ENCODE data around the gene STAT3. TPM values are rescaled to one million over a fixed set of nuclear protein-coding genes. Genes with fewer than 3 reads are reported as not detected.

Gene STAT3
- polyA plus RNA-seq, 1 of the 3 experiments (the other 2 are of a cell fraction) = 35.7 TPM

DNA sequence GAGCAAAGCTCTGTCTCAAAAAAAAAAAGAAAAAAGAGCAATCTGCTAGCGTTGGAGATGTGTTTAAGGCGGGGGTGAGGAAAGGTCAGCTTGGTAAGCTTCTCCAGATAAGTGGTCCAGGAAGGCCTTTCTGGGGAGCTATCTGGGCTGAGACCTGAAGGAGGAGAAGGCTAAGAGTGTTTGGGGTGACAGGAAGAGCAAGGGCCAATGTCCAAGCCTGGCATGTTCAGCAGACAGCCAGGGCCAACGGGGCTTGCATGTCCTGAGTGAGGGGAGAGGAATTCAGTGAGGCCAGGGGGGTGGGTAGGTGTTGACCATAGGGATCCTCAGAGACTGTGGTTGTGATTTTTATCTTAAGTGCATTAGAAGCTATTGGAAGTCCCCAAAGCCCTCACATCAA, 84.5 kb downstream of the STAT3 start:
- no peaks in the 10 kb centered on the region for H3K9me3 ChIP-seq
- no peak overlapping the region for H3K4me3 ChIP-seq (ENCODE audit: low read depth in 2 of 2, low read length in 1 of 2)
- H3K27me3 ChIP-seq (ENCODE audit: insufficient read depth) = no peaks in the 10 kb centered on the region
- no peaks in the 10 kb centered on the region for H4K20me1 ChIP-seq (ENCODE audit: insufficient read depth)
- no peak overlapping the region for H2AFZ ChIP-seq (ENCODE audit: low read depth)
- no peaks in the 10 kb centered on the region for H3K36me3 ChIP-seq (replicated peaks in 1 of 2; ENCODE audit: control insufficient read depth in 1 of 2, insufficient read depth in 2 of 2, low read length in 1 of 2)
- no peak for DNase-seq
- ChIA-PET CTCF (interaction anchor here (1.0 to 2.2 kb wide), 4 partner anchors 9 to 102 kb away, joined by 3 to 7 read pairs (median 5); no protein-coding TSS in a partner anchor), POLR2A (no interaction called here)
- no peaks in the 10 kb centered on the region for H3K4me1 ChIP-seq (ENCODE audit: control insufficient read depth in 1 of 2, insufficient read depth in 2 of 2, low read depth in 1 of 2, low read length in 1 of 2)
- no peaks in the 10 kb centered on the region for H3K9me2 ChIP-seq
- TF ChIP-seq RXRA (IDR thresholded peaks at IDR 0.05; ENCODE audit: borderline replicate concordance, low read depth) (no peak), EP300 (IDR thresholded peaks at IDR 0.05; ENCODE audit: borderline replicate concordance in 1 of 2, low read depth in 1 of 2, low read length in 1 of 2) (no peak), NRF1 (IDR thresholded peaks at IDR 0.05; ENCODE audit: low read depth, low read length) (no peak), RFX5 (IDR thresholded peaks at IDR 0.05; ENCODE audit: low read length) (no peak), SIN3A (IDR thresholded peaks at IDR 0.05; ENCODE audit: borderline replicate concordance, low read depth, low read length) (no peak), RCOR1 (IDR thresholded peaks at IDR 0.05; ENCODE audit: low read length) (no peak), TEAD4 (IDR thresholded peaks at IDR 0.05; ENCODE audit: borderline replicate concordance, insufficient read depth) (no peak), MEF2A (IDR thresholded peaks at IDR 0.05; ENCODE audit: borderline replicate concordance, low read depth) (no peak), MXI1 (IDR thresholded peaks at IDR 0.05; ENCODE audit: low read depth, low read length) (no peak), FOXJ3 (CRISPR knock-in tag; IDR thresholded peaks at IDR 0.05) (no peak), FOXM1 (IDR thresholded peaks at IDR 0.05; ENCODE audit: low read depth) (no peak), FOSL2 (IDR thresholded peaks at IDR 0.05; ENCODE audit: borderline replicate concordance, low read depth) (no peak), TAF1 (IDR thresholded peaks at IDR 0.05; ENCODE audit: borderline replicate concordance, low read depth, low read length) (no peak), EZH2phosphoT487 (IDR thresholded peaks at IDR 0.05; ENCODE audit: borderline replicate concordance, low read depth) (no peak), CHD2 (IDR thresholded peaks at IDR 0.05; ENCODE audit: low read length, partially characterized antibody) (no peak), YY1 (IDR thresholded peaks at IDR 0.05; ENCODE audit: low read depth) (no peak)
- TF ChIP-seq, protein P1, sequence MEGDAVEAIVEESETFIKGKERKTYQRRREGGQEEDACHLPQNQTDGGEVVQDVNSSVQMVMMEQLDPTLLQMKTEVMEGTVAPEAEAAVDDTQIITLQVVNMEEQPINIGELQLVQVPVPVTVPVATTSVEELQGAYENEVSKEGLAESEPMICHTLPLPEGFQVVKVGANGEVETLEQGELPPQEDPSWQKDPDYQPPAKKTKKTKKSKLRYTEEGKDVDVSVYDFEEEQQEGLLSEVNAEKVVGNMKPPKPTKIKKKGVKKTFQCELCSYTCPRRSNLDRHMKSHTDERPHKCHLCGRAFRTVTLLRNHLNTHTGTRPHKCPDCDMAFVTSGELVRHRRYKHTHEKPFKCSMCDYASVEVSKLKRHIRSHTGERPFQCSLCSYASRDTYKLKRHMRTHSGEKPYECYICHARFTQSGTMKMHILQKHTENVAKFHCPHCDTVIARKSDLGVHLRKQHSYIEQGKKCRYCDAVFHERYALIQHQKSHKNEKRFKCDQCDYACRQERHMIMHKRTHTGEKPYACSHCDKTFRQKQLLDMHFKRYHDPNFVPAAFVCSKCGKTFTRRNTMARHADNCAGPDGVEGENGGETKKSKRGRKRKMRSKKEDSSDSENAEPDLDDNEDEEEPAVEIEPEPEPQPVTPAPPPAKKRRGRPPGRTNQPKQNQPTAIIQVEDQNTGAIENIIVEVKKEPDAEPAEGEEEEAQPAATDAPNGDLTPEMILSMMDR (IDR thresholded peaks at IDR 0.05) = no peak
- TF ChIP-seq, protein P2, sequence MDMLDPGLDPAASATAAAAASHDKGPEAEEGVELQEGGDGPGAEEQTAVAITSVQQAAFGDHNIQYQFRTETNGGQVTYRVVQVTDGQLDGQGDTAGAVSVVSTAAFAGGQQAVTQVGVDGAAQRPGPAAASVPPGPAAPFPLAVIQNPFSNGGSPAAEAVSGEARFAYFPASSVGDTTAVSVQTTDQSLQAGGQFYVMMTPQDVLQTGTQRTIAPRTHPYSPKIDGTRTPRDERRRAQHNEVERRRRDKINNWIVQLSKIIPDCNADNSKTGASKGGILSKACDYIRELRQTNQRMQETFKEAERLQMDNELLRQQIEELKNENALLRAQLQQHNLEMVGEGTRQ (IDR thresholded peaks at IDR 0.05; ENCODE audit: borderline replicate concordance, low read depth, low read length) = no peak
- TF ChIP-seq, protein P3, sequence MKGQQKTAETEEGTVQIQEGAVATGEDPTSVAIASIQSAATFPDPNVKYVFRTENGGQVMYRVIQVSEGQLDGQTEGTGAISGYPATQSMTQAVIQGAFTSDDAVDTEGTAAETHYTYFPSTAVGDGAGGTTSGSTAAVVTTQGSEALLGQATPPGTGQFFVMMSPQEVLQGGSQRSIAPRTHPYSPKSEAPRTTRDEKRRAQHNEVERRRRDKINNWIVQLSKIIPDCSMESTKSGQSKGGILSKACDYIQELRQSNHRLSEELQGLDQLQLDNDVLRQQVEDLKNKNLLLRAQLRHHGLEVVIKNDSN (IDR thresholded peaks at IDR 0.05; ENCODE audit: borderline replicate concordance, low read depth) = no peak
- TF ChIP-seq, protein P4, sequence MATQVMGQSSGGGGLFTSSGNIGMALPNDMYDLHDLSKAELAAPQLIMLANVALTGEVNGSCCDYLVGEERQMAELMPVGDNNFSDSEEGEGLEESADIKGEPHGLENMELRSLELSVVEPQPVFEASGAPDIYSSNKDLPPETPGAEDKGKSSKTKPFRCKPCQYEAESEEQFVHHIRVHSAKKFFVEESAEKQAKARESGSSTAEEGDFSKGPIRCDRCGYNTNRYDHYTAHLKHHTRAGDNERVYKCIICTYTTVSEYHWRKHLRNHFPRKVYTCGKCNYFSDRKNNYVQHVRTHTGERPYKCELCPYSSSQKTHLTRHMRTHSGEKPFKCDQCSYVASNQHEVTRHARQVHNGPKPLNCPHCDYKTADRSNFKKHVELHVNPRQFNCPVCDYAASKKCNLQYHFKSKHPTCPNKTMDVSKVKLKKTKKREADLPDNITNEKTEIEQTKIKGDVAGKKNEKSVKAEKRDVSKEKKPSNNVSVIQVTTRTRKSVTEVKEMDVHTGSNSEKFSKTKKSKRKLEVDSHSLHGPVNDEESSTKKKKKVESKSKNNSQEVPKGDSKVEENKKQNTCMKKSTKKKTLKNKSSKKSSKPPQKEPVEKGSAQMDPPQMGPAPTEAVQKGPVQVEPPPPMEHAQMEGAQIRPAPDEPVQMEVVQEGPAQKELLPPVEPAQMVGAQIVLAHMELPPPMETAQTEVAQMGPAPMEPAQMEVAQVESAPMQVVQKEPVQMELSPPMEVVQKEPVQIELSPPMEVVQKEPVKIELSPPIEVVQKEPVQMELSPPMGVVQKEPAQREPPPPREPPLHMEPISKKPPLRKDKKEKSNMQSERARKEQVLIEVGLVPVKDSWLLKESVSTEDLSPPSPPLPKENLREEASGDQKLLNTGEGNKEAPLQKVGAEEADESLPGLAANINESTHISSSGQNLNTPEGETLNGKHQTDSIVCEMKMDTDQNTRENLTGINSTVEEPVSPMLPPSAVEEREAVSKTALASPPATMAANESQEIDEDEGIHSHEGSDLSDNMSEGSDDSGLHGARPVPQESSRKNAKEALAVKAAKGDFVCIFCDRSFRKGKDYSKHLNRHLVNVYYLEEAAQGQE (IDR thresholded peaks at IDR 0.05; ENCODE audit: low read depth, low read length) = no peak
- H3K27ac ChIP-seq (ENCODE audit: low read depth in 2 of 2, low read length in 1 of 2) = no peak overlapping the region
- no peaks in the 10 kb centered on the region for H3K79me2 ChIP-seq (ENCODE audit: insufficient read depth)
- H3F3A ChIP-seq (replicated peaks; ENCODE audit: insufficient read depth) = no peaks in the 10 kb centered on the region
- no peak overlapping the region for H3K9ac ChIP-seq
- H3K4me2 ChIP-seq = no peak overlapping the region
- WGBS (ENCODE audit: low lambda C conversion rate) = 88% methylated on average over 3 of the region's 3 CpGs
